Stimulated activated CD8-positive, alpha-beta memory T cell treated with anti-CD3 and anti-CD28 coated beads, Interleukin-4, amount 100 ng/mL, for 1 hour (primary cell): Measurements from ENCODE around the gene RACGAP1.
A peak's percentile ranks its signal among the peaks of the same experiment; 100 is the strongest.

Experiments
- DNase-seq, 2 donors: peaks; one replicate each; pipeline ENCODE4 v3.0.0-alpha.2; 2020; ENCODE audit warnings: low read depth in 2 of 2, low spot score in 1 of 2

The RACGAP1 gene

DNA sequence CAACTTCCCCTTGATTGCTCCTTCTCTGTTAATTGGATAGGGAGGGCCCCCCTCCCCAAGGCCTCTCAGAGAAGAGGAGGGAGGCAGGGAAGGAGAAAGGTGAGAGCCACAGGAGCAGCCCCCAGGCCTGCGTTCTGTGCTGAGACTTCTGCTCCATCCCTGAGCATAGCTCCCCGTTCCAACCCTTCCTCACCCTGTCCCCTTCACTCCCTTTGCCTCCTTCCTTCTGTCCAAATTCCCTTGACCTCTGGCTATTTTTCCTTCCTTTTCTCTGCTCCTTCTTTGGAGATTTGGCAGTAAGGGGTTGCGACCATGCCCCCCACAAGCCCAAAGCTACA, 31.3 kb upstream of the RACGAP1 start:
- DNase-seq: no peak

DNA sequence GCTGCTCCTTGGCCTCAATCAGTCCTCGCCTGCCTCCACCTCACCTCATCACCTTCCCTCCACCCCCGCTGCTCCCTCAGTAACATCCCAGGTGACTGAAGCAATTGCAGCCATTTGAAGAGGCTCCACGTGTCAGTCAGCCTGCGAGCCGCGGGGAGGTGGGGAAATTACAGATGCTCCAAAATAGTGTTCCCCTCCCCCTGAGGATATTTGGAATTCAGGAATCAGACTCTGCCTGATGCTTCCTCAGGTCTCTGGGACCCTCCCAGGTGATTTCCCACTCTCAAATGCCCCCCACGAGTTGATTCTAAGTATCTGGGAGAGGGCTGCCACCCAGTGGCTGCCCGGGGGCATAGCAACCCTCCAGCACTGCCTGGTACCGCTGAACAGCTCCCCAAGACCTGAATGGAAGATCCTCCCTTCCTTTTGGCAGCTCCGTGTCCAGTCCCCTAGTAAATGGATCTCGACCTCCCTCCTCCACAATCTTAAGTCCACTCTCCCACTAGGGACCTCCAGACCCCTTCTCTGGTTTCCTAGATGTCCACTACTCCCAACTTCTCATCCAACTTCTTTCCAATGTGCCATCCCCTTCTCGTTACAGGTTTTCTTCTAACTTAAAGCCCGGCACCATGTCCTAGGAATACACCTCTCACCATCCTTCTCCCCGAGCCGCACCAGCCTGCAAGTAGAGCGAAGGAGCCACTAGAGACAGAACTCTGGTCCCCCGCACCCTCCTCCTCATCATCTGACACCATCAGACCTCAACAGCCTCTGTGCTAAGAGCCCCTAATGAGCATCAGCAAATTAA, 30.7 kb upstream of the RACGAP1 start:
- DNase-seq: no peak

DNA sequence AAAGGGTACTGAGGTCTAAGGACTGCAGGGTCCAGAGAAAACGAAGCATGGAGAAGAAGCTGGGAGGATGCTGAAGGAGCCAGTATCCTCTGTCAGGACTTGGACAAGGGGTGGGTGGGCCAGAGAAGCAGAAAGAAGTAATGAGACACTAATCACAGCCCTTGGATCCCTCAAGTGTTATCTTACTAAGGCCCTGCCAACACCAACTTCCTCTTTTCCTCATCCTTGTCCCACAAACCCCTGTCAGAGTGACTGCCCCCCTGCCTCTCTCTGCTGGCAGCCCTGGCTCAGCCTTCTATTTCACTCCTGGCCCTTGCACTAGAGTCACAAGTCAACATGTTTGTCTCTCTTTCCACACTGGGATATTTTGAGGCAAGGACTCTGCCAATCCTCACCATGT, 28.3 kb upstream of the RACGAP1 start:
- DNase-seq: no peak

DNA sequence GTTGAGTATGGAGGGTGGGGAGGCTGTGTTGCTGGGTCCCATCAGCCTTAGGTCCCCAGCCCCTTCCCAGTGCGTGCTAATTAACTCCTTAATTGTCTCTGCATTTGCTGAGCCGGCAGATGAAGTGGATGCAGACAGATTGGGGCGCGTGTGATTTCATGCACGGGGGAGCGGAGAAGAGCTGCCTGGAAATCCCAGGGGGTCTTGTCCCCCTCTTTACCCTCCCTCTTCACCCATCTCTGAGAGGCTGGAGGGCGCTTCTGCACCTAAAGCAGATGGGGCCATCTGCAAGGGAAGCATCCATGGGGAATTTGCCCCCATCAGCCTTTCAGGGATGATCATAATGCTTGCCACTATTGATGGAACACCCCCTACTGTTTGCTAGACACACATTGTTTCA, 27.7 kb upstream of the RACGAP1 start:
- no peak for DNase-seq

DNA sequence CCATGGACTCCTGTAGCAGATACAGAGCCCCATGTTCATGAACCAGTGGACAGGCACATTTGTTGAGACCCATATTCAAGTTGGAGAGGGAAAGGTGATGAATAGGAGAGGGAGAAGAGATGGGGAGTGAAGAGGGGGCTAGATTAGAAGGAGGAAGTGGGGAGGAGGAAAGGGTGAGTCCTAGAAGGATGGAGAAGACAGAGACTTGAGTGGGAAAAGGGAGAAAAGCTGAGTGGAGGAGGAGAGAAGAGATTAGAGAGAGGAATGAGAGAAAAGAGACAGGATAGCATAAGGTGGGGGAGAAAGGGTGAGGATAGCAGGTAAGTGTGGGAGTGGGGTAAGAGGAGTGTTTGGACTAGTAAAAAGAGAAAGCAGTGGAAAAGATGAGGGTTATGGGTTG, 27.2 kb upstream of the RACGAP1 start:
- no peak for DNase-seq

DNA sequence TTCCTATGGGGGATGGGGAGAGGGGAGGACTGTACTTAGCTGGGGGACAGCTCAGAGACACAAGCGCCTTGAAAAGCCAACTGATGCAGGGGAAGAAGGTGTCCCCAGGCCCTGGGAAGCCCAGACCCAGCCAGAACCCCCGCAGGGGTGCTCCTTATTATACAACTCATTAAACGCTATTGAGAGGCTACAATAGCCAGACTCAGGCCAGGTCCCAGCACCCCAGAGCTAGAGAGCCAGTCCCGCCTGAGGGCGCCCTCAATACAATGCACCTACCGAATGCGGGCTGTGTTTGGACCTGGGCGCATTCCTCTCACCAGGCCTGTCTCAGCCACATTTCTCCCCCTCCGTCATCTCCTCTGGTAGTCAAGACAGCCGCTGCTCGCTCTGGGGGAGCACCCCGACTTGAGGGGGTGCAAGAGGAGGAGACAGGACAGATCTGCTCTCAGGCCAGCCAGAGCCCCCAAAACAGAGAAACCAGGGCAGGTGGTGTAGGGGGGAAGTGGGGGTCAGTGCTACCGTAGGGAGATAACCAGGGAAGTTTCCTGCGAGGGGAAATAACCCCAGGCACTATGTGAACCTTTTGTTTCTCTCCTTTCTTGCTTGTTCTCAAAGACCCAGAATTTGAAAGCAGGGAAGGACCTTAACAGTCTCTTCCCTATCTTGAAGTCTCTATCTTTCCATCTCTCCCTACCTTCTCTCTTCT, 26.0 kb upstream of the RACGAP1 start:
- no peak for DNase-seq

DNA sequence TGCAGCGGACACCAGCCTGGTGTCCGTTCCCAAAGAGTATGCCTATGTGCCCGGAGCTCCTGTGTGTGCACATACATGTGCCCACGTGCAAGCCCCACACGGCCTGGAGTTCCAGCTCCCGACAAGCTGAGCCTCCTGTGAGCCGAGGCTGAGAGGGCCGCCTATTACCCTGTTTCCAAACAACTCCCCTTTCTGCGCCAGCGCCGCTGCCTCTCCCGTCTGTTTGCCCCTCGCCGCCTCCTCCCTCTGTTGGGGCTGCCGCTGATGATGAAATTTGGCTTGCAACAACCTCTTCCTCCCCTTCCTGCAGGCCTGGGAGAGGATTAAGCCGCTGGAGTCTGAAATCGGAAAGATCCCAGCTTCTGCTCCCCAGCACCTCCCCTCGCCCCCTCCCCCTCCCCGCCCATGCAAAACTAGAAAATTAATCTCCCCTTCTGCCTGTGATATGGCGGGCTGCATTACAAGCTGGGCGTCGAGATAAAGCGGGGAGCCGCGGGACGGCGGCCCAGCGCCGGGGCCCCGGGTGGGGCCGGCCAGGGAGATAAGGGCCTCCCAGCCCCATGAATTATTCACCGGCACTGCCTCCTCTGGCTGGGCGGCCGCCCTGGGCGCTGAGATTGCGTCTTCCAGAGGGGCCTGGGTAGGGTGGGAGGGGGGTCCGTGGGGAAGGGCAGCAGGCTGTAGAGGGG, 25.3 kb upstream of the RACGAP1 start:
- DNase-seq: no peak

DNA sequence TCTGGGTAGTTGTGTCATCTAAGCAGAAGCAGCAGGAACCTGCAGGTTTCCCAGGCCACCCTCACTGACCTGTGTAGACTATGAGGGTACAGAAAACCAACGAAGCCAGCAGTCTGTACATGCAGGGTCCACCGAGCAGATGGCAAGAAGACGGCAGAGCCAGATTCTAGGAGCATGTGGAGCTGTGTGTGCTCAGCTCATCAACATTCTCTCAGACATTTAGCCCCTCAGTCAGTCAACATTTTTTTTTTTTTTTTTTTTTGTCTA, 24.8 kb upstream of the RACGAP1 start:
- no peak for DNase-seq

DNA sequence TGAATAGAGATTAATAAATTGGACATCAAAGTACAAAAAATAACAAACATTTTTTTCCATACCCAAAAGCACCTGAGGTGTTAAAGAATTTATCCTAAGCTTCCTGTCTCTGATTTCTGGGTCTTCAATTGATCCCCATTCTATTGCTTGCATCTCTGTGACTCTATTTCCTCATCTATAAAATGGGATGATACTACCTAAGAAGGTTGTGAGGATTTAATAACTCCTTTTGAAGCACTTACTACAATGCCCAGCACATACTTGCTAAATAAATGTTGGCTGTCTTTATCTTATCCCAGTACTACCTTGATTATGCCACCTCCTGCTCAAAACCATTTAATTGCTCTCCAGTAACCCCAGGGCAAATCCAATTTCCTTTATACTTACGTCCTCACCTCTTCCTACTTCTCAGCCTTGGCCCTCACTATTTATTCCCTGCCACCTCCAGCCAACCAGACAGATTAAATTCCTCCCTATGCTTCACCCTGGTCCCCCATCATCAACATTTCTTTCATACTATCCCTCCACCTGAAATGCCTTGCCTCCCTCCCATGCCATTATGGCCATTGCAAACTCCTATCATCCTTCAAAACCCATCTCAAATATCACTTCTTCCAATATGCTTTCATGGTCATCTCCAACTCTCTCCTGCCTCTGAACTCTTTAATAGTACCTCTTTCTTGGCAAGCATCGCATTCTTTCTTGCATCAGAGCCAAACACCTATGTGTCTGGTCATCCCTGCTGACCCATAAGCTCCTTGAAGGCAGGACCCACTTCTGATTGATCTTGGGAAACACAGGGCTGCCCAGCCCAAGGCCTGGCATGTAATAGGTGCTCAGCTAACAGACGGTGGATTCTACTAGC, 24.2 kb upstream of the RACGAP1 start:
- DNase-seq: no peak

DNA sequence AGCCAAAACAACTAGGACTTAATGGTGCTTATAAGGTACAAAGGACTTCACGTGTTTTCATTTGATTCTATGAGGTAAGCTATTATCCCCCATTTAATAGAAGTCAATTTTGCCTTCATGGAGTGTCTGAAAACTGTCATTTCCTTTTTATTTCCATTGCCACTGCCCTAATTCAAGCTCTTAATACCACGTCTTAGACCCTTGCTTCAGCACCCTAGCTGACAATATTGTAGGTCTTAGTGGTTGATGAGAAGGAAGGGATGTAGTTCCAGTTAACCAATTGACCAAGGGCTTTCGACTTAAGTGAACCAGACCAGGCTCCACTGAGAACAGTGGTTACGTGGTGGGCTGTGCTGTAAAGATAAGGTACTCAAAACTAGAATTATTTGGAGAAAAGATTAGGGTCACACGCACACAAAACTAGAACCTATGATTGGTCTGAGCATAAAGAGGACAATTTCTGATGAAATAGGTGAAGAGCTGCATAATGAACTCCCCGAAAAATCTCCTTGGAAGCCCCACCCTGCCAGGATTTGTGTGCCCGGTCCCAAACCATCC, 22.5 kb upstream of the RACGAP1 start:
- DNase-seq: no peak

DNA sequence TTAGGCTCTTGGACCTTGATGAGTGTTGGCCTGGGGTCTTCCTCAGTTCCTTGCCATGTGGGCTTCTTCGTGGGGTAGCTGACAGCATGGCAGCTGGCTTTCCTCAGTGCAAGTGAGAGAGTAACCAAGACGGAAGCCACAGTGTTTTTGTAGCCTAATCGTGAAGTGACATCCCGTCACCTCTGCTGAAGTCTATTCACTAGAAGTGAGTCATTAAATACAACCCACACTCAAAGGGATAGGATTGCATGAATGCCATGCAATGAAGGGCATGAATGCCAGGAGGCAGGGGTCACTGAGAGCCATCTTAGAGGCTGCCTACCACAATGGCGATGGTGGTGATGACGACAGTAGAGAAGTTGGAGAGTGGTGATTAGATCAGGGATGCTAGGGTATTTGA, 18.6 kb upstream of the RACGAP1 start:
- DNase-seq: no peak

DNA sequence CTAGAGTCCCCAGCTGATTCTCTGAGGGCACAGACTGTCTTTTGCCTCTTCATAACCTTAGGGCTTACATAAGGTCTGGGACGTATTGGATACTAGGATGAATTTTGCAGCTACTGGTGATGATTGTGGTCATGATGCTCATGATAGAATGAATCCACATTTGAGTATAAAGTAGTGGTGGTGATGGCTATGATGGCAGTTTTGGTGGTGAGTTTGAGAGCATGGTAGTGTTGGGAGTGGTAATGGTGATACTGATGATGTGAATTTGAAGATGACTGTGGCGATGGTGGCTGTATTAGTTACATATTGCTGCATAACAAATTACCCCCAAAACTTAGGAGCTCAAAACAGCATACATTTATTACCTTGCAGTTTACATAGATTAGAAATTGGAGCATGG, 18.0 kb upstream of the RACGAP1 start:
- no peak for DNase-seq

DNA sequence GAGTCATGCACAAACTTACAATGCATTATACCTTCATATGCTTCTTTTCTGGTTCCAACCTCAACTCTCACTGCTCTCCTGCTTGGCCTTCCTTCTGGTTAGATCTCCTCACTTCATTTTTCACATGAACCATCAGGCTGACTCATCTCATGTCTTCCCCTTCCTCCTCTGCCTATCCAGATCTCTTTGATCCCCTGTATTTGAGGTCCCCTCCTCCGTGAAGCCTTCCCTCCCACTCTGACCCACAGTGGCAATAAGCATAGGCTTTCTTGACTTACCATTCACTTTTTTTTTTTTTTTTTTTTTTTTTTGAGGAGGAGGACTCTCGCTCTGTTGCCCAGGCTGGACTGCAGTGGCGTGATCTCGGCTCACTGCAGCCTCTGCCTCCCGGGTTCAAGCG, 17.4 kb upstream of the RACGAP1 start:
- no peak for DNase-seq

DNA sequence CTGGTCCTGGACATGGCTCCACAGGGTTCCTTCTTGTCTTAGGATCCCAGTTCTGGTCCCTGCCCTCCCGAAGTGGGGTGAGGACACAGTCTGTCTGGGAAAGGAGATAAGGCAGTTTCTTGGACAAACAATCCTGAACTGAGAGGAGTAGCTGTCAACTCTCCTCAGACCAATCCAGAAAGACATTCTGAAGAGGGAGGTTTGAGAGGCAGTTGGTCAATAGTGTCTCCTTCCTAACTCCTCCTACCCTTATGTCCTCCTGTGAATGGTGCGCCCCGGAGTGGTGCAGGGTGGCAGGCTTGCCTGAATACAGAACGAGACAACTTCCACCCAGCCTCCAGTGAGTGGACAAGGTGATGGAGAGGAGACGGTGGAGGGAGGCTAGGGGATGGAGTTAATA, 16.7 kb upstream of the RACGAP1 start:
- DNase-seq: no peak

DNA sequence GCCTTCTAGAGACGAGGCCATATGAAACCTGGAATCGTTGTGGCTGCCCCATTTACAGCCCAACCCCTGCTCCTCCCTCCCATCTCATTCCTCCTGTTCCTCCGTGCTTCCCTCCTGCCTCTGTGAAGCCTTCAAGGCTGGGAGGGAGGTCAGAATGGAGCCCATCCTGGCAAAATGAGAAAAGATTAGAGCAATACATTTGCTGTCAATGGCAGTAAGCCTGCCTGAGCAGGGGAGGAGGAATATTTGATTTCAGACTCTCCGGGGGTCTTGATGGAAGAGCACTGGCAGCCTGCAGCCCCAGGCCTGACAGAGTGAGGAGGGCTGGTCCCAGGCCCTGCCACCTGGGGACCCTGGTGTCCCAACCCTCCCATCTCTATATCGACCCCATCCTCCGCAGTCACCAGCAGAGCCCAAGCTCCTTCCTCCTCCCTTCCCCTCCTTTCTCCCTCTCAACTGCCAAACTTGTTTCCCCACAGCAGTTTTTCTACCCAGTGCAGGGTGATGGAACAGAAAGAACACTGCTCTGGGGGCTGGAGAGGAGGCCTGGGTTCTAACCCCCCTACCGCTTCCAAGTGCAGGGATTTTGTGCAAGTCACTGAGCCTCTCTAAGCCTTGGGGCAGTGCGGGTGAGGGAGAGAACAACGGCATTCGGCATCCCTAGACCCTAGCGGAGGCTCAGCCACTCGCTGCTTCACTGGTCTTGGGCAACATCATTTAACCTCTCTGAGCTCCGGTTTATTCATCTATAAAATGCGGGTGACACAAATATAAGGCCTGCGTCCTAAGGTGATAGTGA, 16.0 kb upstream of the RACGAP1 start:
- no peak for DNase-seq

DNA sequence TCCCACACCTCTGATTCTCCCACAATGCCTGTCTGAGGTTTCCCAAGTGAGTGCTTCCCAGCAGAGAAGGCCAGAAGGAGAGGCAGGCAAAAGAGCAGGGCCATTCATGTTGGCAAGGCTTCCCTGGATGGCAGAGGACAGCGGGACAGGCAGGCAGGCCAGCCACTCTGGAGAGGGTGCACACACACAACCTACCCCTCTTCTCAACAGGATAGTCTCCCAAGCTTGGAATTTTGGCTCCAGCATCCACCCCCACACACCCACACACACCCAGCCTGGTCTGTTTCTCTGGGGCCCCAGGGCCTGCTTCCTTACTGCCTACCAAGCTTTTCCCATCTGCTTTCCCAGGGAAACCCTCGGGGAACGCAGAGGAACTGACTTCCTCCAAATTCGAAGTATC, 15.4 kb upstream of the RACGAP1 start:
- DNase-seq: no peak

DNA sequence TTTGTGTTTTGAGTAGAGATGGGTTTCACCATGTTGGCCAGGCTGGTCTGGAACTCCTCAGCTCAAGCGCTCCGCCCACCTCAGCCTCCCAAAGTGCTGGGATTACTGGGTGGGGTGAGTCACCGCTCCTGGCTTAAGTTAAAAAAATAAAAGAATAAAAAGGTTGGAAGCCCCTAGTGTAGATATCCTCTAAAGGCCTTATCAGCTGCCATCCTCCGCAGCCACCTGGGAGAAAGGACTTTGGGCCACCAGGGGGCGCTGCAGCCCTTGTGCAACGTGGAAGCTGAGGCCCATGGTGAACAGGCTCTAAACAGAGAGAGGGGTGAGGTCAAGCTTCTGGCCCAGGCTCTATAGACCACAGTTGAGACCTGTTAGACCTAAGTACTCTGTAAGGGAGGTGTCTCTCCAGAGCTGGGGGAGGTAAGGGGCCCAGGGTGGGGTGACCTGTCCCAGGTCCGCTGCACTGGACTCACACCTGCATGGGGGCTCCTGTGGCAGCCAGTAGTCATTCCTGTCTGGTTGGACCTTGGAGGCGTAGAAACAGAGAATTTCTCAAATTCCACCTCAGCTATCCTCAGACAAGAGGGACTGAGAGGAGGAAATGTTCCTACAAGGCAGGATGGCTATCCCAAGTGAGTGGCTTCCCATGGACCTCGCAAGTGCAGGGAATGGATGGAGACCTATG, 14.0 kb upstream of the RACGAP1 start:
- DNase-seq: peak; percentile 77 to 84

DNA sequence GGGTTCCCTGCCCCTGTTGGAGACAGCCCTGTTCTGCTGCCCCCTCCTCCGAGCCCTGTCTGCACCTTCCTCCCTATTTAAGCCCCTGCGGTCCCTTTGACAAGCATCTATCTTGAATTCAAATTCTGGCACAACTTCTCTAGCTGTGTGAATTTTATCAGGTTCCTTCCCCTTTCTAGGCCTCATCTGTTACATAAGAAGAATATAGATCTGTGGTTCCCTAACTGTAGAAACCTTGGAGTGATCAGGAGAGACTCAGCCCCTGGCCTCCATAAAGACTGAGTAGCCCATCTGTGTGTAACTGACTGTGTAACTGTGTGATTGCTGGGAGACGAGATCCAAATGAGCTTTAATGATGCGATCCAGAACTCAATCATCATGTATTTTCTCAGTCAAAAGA, 13.0 kb upstream of the RACGAP1 start:
- DNase-seq: no peak

DNA sequence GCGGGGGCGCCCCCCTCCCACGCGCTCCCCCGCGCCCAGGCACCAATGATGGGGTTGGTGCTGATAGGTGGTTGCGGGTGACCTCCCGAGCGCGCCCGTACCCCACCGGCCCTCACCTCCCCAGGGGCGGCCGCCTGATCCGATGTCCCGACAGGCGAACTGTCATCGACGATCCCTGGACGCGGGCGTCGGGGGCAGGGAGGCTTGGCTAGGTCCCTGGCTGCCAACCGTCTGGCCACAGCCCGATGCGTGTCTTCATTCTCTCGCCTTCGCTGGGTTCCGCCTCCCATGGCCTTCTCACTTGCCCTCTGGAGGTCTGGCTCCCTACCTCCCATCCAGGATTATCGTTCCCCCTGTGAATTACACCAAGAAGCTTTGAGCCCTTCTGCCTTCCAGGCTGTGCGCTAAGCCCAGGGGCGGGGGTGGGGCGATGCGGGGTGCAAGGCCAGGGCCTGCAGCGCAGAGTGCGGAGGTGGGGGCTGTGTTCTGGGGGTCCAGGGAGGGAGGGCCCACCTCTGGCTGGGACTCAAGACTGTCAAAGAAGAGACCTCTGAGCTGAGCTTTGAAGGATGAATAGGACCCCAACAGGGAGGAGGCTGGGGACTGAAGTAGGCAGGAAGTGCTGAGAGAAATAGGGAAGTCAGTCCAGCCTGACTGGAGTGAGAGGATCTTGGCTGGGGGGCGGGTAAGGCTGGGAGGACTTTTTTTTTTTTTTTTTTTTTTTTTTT, 7.7 kb upstream of the RACGAP1 start:
- no peak for DNase-seq
